HG03039 (cell line): ENCODE measurements around the gene GALNTL6.
"Not testable (repeated sequence)": the region's sequence is repeated elsewhere in the genome, so short reads cannot be mapped to it uniquely, and the experiment has no call there.

Experiments used
- ATAC-seq: cut with Tn5 transposase; IDR thresholded peaks from one replicate; pipeline ENCODE4 v1.9.1; 2021; ENCODE audit warnings: mild to moderate bottlenecking, moderate library complexity; ENCODE audit not compliant: unreplicated experiment

The GALNTL6 gene

GRCh38 chr4:173038192-173038896 is 1225.1 kb downstream of the GALNTL6 start:
- no peak for ATAC-seq

- no peak for ATAC-seq
Observed at GRCh38 chr4:173039617-173040577, 1226.7 kb downstream of the GALNTL6 start.

GRCh38 chr4:173041482-173041881 is 1228.3 kb downstream of the GALNTL6 start:
- ATAC-seq, result no peak

- ATAC-seq, result not testable (repeated sequence)
Observed at GRCh38 chr4:173042139-173042538, 1228.9 kb downstream of the GALNTL6 start.

GRCh38 chr4:173044340-173044739 is 1231.1 kb downstream of the GALNTL6 start:
- no peak for ATAC-seq

- ATAC-seq, result no peak
Observed at GRCh38 chr4:173045571-173045970, 1232.4 kb downstream of the GALNTL6 start.

- ATAC-seq, result no peak
Observed at GRCh38 chr4:173046144-173046543, 1232.9 kb downstream of the GALNTL6 start.

- ATAC-seq, result no peak
Observed at GRCh38 chr4:173046818-173047217, 1233.6 kb downstream of the GALNTL6 start.

- no peak for ATAC-seq
Observed at GRCh38 chr4:173051232-173051631, 1238.0 kb downstream of the GALNTL6 start.

- no peak for ATAC-seq
Observed at GRCh38 chr4:173051716-173052115, 1238.5 kb downstream of the GALNTL6 start.

- ATAC-seq, result no peak
Observed at GRCh38 chr4:173052439-173052838, 1239.2 kb downstream of the GALNTL6 start.

GRCh38 chr4:173056271-173056670 is 1243.1 kb downstream of the GALNTL6 start:
- no peak for ATAC-seq

GRCh38 chr4:173056710-173057109 is 1243.5 kb downstream of the GALNTL6 start:
- no peak for ATAC-seq

- no peak for ATAC-seq
Observed at GRCh38 chr4:173057442-173057841, 1244.2 kb downstream of the GALNTL6 start.

- no peak for ATAC-seq
Observed at GRCh38 chr4:173057901-173058300, 1244.7 kb downstream of the GALNTL6 start.

- ATAC-seq, result no peak
Observed at GRCh38 chr4:173061160-173061559, 1248.0 kb downstream of the GALNTL6 start.

- ATAC-seq, result no peak
Observed at GRCh38 chr4:173073939-173074500, 1260.8 kb downstream of the GALNTL6 start.

- no peak for ATAC-seq
Observed at GRCh38 chr4:173074501-173074946, 1261.3 kb downstream of the GALNTL6 start.

GRCh38 chr4:173076903-173077634 is 1263.9 kb downstream of the GALNTL6 start:
- no peak for ATAC-seq

- ATAC-seq, result no peak
Observed at GRCh38 chr4:173088144-173088543, 1274.9 kb downstream of the GALNTL6 start.
